ENCODE results near the gene ZFHX3.

DNA sequence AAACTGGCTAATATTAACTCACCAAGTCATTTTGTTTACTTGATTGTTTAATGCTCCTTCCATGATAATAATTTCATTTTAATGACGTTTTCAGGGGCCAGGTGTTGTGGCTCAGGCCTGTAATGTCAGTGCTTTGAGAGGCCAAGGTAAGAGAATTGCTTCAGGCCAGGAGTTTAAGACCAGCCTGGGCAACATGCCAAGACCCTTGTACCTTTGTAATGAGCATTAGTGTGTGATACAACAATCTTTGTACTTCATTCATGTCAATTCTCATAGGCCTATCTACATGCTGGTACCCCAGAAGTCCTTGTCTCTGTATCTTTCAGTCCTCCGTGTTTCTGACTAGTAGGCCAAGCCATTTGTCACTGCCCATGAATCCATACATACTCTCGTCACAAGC lies 296.9 kb downstream of the ZFHX3 start:
- TF ChIP-seq, protein P1, sequence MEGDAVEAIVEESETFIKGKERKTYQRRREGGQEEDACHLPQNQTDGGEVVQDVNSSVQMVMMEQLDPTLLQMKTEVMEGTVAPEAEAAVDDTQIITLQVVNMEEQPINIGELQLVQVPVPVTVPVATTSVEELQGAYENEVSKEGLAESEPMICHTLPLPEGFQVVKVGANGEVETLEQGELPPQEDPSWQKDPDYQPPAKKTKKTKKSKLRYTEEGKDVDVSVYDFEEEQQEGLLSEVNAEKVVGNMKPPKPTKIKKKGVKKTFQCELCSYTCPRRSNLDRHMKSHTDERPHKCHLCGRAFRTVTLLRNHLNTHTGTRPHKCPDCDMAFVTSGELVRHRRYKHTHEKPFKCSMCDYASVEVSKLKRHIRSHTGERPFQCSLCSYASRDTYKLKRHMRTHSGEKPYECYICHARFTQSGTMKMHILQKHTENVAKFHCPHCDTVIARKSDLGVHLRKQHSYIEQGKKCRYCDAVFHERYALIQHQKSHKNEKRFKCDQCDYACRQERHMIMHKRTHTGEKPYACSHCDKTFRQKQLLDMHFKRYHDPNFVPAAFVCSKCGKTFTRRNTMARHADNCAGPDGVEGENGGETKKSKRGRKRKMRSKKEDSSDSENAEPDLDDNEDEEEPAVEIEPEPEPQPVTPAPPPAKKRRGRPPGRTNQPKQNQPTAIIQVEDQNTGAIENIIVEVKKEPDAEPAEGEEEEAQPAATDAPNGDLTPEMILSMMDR (IDR thresholded peaks at IDR 0.05): no peak
- no peak for TF ChIP-seq POLR2A (IDR thresholded peaks at IDR 0.05)

Data from right lobe of liver (tissue), 4 donors.